Measurements from ENCODE around the gene NPHP4. TPM values are rescaled to one million over a fixed set of nuclear protein-coding genes. Genes with fewer than 3 reads are reported as not detected.

Gene NPHP4
- total and polyA plus RNA-seq, 9 of the 15 experiments (the other 6 are each of a cell fraction or from before 2014, with no cell fraction given): 0.52 to 26.2 (median 6.7) TPM

DNA sequence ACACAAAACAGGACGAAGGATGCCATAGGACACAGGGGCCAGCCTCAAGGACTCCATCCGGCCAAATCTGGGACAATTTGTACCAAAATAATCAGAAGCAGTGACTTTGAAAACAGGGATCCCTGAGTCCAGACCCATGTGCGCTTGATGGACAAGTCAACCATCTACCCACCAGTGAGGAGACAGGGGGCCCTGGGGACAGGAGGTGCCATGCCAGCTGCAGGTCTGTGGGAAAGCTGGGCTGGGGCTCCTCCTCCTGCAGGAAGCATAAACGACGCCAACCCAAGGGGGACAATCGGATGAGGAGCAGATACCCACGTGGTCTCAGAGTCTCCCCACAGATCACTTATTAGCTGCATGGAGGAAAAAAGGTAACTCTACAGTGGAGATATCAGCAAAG lies 50.6 kb downstream of the NPHP4 start:
- Histone ChIP-seq H3K9me3 (replicated peaks; ENCODE audit: control insufficient read depth, insufficient read depth, low read depth, low read length) (no peaks in the 10 kb centered on the region), H3K9me1 (ENCODE audit: control insufficient read depth, insufficient read depth, low read length) (no peaks in the 10 kb centered on the region), H3K79me2 (ENCODE audit: control insufficient read depth, insufficient read depth, low read length) (no peaks in the 10 kb centered on the region), H3K27me3 (ENCODE audit: control insufficient read depth in 2 of 2, insufficient read depth in 2 of 2, low read length in 2 of 2) (no peaks in the 10 kb centered on the region), H2AFZ (ENCODE audit: low read depth, low read length) (no peak overlapping the region), H3K4me2 (ENCODE audit: insufficient read depth, low read length) (no peak overlapping the region), H4K20me1 (replicated peaks; ENCODE audit: control insufficient read depth, insufficient read depth, low read length) (no peaks in the 10 kb centered on the region), H3K9ac (ENCODE audit: insufficient read depth in 1 of 2, low read depth in 2 of 2, low read length in 2 of 2) (no peak overlapping the region), H3K36me3 (ENCODE audit: control insufficient read depth, insufficient read depth, low read length) (peaks cover 17% of the 10 kb centered on the region; the same call in 1 of the 3 replicates), H3K27ac (ENCODE audit: extremely low read depth, low read depth, low read length) (no peak overlapping the region), H3K4me1 (replicated peaks in 1 of 2; ENCODE audit: control insufficient read depth in 2 of 2, insufficient read depth in 2 of 2, low read length in 2 of 2) (peaks cover 0 to 18% of the 10 kb centered on the region in 2 experiments; a peak in 2 of 5 replicates), H3K4me3 (no peak overlapping the region)
- 71% methylated on average over 7 of the region's 7 CpGs for WGBS (ENCODE audit: insufficient coverage, low coverage, missing lambda C conversion rate)
- ATAC-seq (no peak), DNase-seq (ENCODE audit: extremely low read depth in 1 of 4, low spot score in 3 of 4) (no peak), FAIRE-seq (no peak)
- in situ Hi-C loops (cut with MboI) (no loop called here), intact Hi-C loops (cut with micrococcal nuclease) (no loop called here)
- ChIA-PET POLR2A (interaction anchor here (0.6 kb wide), 1 partner anchor 44 kb away, joined by 3 read pairs; no protein-coding TSS in a partner anchor), CTCF (ENCODE audit: low intra/inter-chr PET ratio) (no interaction called here)
- no TSS peak for BruUV-seq (replicated peaks)
- no peak for TF ChIP-seq ZNF696 (CRISPR knock-in tag; conservative IDR thresholded peaks at IDR 0.05)
- no peak for TF ChIP-seq BMI1 (IDR thresholded peaks at IDR 0.05; ENCODE audit: low read length)
- TF ChIP-seq MIER1 (IDR thresholded peaks at IDR 0.05; ENCODE audit: low read depth): no peak
- no peak for TF ChIP-seq NR4A1 (CRISPR knock-in tag; IDR thresholded peaks at IDR 0.05)
- no peak for TF ChIP-seq NR4A1 (tag; IDR thresholded peaks at IDR 0.05)
- TF ChIP-seq KDM5B (IDR thresholded peaks at IDR 0.05; ENCODE audit: insufficient replicate concordance, low read depth, low read length): no peak
- TF ChIP-seq SLC30A9 (CRISPR knock-in tag; IDR thresholded peaks at IDR 0.05): no peak
- no peak for TF ChIP-seq KHSRP (IDR thresholded peaks at IDR 0.05)
- no peak for TF ChIP-seq ZNF551 (CRISPR knock-in tag; IDR thresholded peaks at IDR 0.05)
- TF ChIP-seq KLF1 (tag; IDR thresholded peaks at IDR 0.05): no peak
- no peak for TF ChIP-seq FOSL1 (tag; conservative IDR thresholded peaks at IDR 0.05)
- no peak for TF ChIP-seq MAFG (tag; conservative IDR thresholded peaks at IDR 0.05)
- no peak for TF ChIP-seq MCM2 (IDR thresholded peaks at IDR 0.05; ENCODE audit: low read depth)
- TF ChIP-seq ZNF311 (CRISPR knock-in tag; IDR thresholded peaks at IDR 0.05): no peak
- TF ChIP-seq, protein P1, sequence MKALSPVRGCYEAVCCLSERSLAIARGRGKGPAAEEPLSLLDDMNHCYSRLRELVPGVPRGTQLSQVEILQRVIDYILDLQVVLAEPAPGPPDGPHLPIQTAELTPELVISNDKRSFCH (CRISPR knock-in tag; IDR thresholded peaks at IDR 0.05): no peak
- TF ChIP-seq, protein P1 (tag; IDR thresholded peaks at IDR 0.05): no peak
- TF ChIP-seq GTF2E2 (tag; IDR thresholded peaks at IDR 0.05): no peak
